Natural killer cell treated with Interleukin-12 subunit alpha and Interleukin-12 subunit beta and Interleukin-15 and Interleukin-18, amount 100 ng/mL, for 72 hours (primary cell): ENCODE data around the gene UCK2. TPM values are rescaled to one million over a fixed set of nuclear protein-coding genes. Genes with fewer than 3 reads are reported as not detected.

Experiments
- ATAC-seq, 2 donors: fragments of 150-1000 bp; cut with Tn5 transposase in 1 of 2; sonication (Bioruptor Pico), chemical (Tn5 transposase) in 1 of 2; 2 replicates each; pipeline ENCODE4 v1.10.0; 2021
- DNase-seq: peaks from one replicate; pipeline ENCODE4 v3.0.0; 2022; ENCODE audit warnings: low spot score
- H3K27ac Mint-ChIP-seq, 2 donors: 1 replicate in 1 of 2; 2 replicates in 1 of 2; pipeline ENCODE4 v1.8.0; 2022; ENCODE audit warnings: mixed read lengths in 2 of 2, mild to moderate bottlenecking in 1 of 2, moderate library complexity in 1 of 2
- H3K27me3 Mint-ChIP-seq, 2 donors: 1 replicate in 1 of 2; 2 replicates in 1 of 2; pipeline ENCODE4 v1.8.0; 2022; ENCODE audit warnings: mixed read lengths in 2 of 2
- H3K36me3 Mint-ChIP-seq: one replicate; pipeline ENCODE4 v1.8.0; 2022; ENCODE audit warnings: mixed read lengths
- H3K4me1 Mint-ChIP-seq, 2 donors: 1 replicate in 1 of 2; 2 replicates in 1 of 2; pipeline ENCODE4 v1.8.0; 2022; ENCODE audit warnings: low read depth in 2 of 2, mixed read lengths in 2 of 2, mild to moderate bottlenecking in 1 of 2
- H3K4me3 Mint-ChIP-seq: one replicate; pipeline ENCODE4 v1.8.0; 2022; ENCODE audit warnings: mixed read lengths
- H3K9me3 Mint-ChIP-seq: 2 replicates; pipeline ENCODE4 v1.8.0; 2022; ENCODE audit warnings: mixed read lengths
- total RNA-seq, 2 donors: library from RNA; stranded (reverse); gene quantifications; one replicate each; pipeline ENCODE4 v1.2.3, GENCODE V29; 2022

UCK2 gene
- total RNA-seq, 2 donors from 2014 or later: 43.4 to 83.3 TPM

DNA sequence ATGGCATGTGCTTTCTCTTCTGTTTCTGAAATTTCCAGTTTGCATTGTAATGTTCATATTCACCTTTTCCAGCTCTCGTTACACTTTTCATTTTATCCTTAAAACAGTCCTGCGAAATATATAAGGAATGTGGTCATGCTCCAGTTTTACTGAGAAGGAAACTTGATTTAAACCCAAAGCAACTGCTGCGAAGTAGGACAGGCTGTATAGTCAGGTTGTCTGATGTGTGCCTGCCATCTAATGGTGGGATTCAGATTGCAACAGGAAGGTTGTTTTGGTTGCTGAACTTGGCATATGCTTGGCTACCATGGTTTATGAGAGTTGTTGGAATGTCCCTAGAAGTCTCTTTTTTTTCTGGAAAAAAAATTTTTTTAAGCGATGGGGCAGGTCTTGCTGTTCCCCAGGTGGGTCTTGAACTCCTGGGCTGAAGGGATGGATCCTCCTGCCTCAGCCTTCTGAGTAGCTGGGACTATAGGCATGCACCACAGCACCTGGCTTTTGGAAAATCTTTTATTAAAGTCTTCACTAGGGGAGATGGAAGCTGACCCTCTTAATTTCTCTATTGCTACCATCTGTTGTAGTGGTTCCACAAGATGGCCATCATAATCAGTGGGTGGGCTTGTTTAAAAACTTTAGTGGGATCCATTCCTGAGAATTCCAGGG lies 86.9 kb downstream of the UCK2 start:
- DNase-seq: peak; percentile 70
- no peak overlapping the region for H3K27ac Mint-ChIP-seq
- no peaks in the 10 kb centered on the region for H3K9me3 Mint-ChIP-seq
- H3K36me3 Mint-ChIP-seq: no peaks in the 10 kb centered on the region
- H3K4me3 Mint-ChIP-seq: no peak overlapping the region
- peak; percentile 72 to 75 for ATAC-seq
- no peaks in the 10 kb centered on the region for H3K27me3 Mint-ChIP-seq
- H3K4me1 Mint-ChIP-seq: peaks cover 3 to 6% of the 10 kb centered on the region in 2 donors

- no peaks in the 10 kb centered on the region for H3K9me3 Mint-ChIP-seq
- H3K27ac Mint-ChIP-seq: no peak overlapping the region
- H3K36me3 Mint-ChIP-seq: no peaks in the 10 kb centered on the region
- H3K4me3 Mint-ChIP-seq: no peak overlapping the region
- H3K27me3 Mint-ChIP-seq: no peaks in the 10 kb centered on the region
- DNase-seq (no peak), ATAC-seq (no peak)
- H3K4me1 Mint-ChIP-seq: peaks cover 3 to 6% of the 10 kb centered on the region in 2 donors
Measured at GRCh38 chr1:165915480-165915879, 88.1 kb downstream of the UCK2 start.

- DNase-seq: no peak
- Mint-ChIP-seq H3K27me3 (no peaks in the 10 kb centered on the region), H3K27ac (no peak overlapping the region), H3K36me3 (no peaks in the 10 kb centered on the region), H3K4me3 (no peak overlapping the region), H3K4me1 (peaks cover 3 to 6% of the 10 kb centered on the region in 2 donors), H3K9me3 (no peaks in the 10 kb centered on the region)
- no peak for ATAC-seq
Measured at GRCh38 chr1:165915932-165916348, 88.5 kb downstream of the UCK2 start.

- Mint-ChIP-seq H3K27ac (no peak overlapping the region), H3K9me3 (no peaks in the 10 kb centered on the region), H3K36me3 (no peaks in the 10 kb centered on the region), H3K27me3 (no peaks in the 10 kb centered on the region), H3K4me3 (no peak overlapping the region), H3K4me1 (peaks cover 3 to 6% of the 10 kb centered on the region in 2 donors)
- no peak for ATAC-seq
- DNase-seq: no peak
Measured at GRCh38 chr1:165917166-165917565, 89.8 kb downstream of the UCK2 start.

DNA sequence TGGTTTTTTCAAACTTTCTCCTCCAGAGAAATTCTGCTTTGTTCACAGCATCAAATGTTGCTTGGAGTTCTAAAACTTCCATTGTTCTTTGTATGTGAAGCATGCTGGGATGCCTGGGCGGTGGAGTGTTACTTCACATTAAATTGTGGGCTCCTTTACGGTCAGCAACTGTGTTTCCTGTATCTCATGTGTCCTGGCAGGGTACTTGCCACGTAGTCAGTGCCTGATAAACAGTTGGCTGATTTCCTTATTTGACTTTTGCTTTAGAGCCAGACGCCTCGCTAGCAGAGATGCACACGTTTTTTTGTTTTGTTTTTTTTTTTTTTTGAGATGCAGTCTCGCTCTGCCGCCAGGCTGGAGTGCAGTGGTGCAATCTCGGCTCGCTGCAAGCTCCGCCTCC lies 96.7 kb downstream of the UCK2 start:
- Mint-ChIP-seq H3K4me3 (no peak overlapping the region), H3K27me3 (peaks cover 9 to 14% of the 10 kb centered on the region in 2 donors), H3K9me3 (no peaks in the 10 kb centered on the region), H3K36me3 (no peaks in the 10 kb centered on the region), H3K27ac (no peak overlapping the region), H3K4me1 (peaks cover 0 to 9% of the 10 kb centered on the region in 2 donors)
- DNase-seq (no peak), ATAC-seq (no peak)

- Mint-ChIP-seq H3K36me3 (no peaks in the 10 kb centered on the region), H3K4me1 (peaks cover 0 to 9% of the 10 kb centered on the region in 2 donors), H3K9me3 (no peaks in the 10 kb centered on the region), H3K27me3 (peaks cover 9 to 17% of the 10 kb centered on the region in 2 donors), H3K4me3 (no peak overlapping the region), H3K27ac (no peak overlapping the region)
- ATAC-seq: no peak
- no peak for DNase-seq
Measured at GRCh38 chr1:165925498-165926079, 98.2 kb downstream of the UCK2 start.

DNA sequence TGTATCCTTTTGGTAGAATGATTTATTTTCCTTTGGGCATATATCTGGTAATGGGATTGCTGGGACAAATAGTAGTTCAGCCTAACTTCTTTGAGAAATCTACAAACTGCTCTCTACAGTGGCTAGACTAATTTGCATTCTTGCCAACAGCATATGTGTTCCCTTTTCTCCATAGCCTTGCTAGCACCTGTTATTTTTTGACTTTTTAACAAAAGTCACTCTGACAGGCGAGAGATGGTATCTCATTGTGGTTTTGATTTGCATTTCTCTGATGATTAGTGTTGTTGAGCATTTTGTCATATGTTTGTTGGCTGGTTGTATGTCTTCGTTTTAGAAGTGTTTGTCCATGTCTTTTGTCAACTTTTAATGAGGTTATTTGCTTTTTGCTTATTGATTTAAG lies 99.8 kb downstream of the UCK2 start:
- H3K27me3 Mint-ChIP-seq: peaks cover 9 to 22% of the 10 kb centered on the region in 2 donors
- ATAC-seq (no peak), DNase-seq (no peak)
- H3K9me3 Mint-ChIP-seq: no peaks in the 10 kb centered on the region
- no peaks in the 10 kb centered on the region for H3K36me3 Mint-ChIP-seq
- H3K4me1 Mint-ChIP-seq: peaks cover 0 to 9% of the 10 kb centered on the region in 2 donors
- H3K4me3 Mint-ChIP-seq: no peak overlapping the region
- H3K27ac Mint-ChIP-seq: no peak overlapping the region

- no peak overlapping the region for H3K27ac Mint-ChIP-seq
- DNase-seq: no peak
- H3K4me1 Mint-ChIP-seq: peaks cover 0 to 9% of the 10 kb centered on the region in 2 donors
- no peaks in the 10 kb centered on the region for H3K9me3 Mint-ChIP-seq
- peak; percentile 56 to 57 for ATAC-seq
- no peak overlapping the region for H3K4me3 Mint-ChIP-seq
- no peaks in the 10 kb centered on the region for H3K36me3 Mint-ChIP-seq
- peaks cover 8 to 20% of the 10 kb centered on the region in 2 donors for H3K27me3 Mint-ChIP-seq
Measured at GRCh38 chr1:165928075-165928731, 100.8 kb downstream of the UCK2 start.

DNA sequence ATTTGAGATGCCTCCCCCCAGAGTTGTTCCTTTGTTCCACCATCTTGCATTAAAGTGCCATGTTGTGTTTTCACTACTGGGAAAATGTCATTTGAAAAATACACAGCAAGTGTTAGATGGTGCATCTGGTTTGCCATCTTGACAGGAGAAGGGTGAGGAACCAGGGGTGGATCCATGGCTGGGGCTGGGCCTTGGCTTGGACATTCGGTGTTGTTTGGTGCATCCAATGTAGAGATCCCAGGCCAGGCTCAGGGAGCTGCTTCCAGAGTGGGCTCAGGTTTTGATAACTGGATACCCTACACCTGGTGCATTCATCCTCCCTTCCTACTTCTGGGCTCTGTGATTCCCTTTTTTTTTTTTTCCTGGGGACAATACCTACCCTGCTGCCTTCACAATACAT lies 103.5 kb downstream of the UCK2 start:
- Mint-ChIP-seq H3K27me3 (peaks cover 0 to 16% of the 10 kb centered on the region in 2 donors), H3K27ac (no peak overlapping the region), H3K4me1 (peaks cover 0 to 6% of the 10 kb centered on the region in 2 donors), H3K4me3 (no peak overlapping the region), H3K36me3 (no peaks in the 10 kb centered on the region), H3K9me3 (no peaks in the 10 kb centered on the region)
- DNase-seq (no peak), ATAC-seq (no peak)

DNA sequence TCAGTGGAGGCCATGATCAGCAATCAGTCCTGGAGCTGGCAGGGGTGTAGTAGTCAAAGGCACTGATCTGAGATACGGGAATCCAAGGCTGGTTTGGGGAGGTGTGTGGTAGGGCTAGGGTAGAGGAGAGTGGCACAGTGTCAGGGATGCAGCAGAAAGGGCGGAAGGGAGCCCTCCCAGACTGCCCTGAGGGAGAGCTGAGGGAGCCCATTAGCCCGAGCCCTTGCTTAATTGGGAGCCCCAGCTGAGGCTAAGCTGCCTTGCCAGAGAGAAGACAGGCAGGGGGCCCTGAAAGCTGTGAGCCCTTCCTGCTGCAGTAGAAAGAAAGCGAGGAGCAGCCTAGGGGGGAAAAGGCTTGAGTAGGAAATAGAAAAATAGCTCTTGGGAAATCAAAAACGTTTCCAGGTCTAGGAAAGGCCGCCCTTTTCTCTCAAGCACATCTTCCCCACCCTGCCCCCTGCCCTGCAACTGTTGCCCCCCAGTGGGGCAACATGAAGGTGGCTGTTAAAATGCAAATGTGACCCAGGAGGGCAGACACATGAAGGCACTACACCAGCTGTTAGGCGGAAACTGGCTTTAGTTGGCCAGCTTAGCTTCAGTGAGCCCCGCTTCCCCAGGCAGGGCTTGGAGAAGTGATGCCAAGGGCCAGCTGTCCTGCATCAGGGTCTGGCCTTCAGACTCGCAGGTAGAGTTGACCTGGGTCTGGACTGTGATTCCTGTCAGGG lies 106.2 kb downstream of the UCK2 start:
- no peaks in the 10 kb centered on the region for H3K36me3 Mint-ChIP-seq
- no peak for DNase-seq
- H3K9me3 Mint-ChIP-seq: no peaks in the 10 kb centered on the region
- no peak overlapping the region for H3K4me3 Mint-ChIP-seq
- H3K4me1 Mint-ChIP-seq: no peaks in the 10 kb centered on the region
- no peak overlapping the region for H3K27ac Mint-ChIP-seq
- H3K27me3 Mint-ChIP-seq: peaks cover 0 to 8% of the 10 kb centered on the region in 2 donors
- ATAC-seq: no peak

DNA sequence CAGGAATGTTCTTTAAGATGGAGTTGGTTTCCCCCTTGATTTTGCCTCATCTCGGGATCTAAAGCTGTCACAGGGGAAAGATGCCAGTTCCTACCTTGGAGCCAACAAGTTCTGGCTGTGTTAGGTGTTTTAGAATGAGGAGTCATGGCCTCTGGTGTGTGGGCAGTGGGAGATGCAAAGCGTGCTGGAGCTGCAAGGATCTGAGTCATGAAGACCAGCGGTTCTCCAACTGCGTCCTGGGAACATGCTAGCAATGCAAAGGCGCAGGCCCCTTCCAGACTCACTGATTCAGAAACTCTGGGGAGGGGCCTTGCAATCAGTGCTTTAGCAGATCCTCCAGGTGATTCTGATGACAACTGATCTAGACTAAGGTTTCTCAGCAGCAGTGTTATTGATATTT lies 109.1 kb downstream of the UCK2 start:
- H3K4me1 Mint-ChIP-seq: no peaks in the 10 kb centered on the region
- no peaks in the 10 kb centered on the region for H3K36me3 Mint-ChIP-seq
- no peak overlapping the region for H3K27ac Mint-ChIP-seq
- H3K9me3 Mint-ChIP-seq: no peaks in the 10 kb centered on the region
- no peak for ATAC-seq
- no peak overlapping the region for H3K4me3 Mint-ChIP-seq
- no peak for DNase-seq
- peaks cover 0 to 3% of the 10 kb centered on the region in 2 donors for H3K27me3 Mint-ChIP-seq

GRCh38 chr1:165937829-165938228 lies 110.4 kb downstream of the UCK2 start:
- DNase-seq (no peak), ATAC-seq (no peak)
- Mint-ChIP-seq H3K27ac (no peak overlapping the region), H3K9me3 (no peaks in the 10 kb centered on the region), H3K36me3 (no peaks in the 10 kb centered on the region), H3K4me1 (no peaks in the 10 kb centered on the region), H3K4me3 (no peak overlapping the region), H3K27me3 (peaks cover 4 to 9% of the 10 kb centered on the region in 2 donors)

DNA sequence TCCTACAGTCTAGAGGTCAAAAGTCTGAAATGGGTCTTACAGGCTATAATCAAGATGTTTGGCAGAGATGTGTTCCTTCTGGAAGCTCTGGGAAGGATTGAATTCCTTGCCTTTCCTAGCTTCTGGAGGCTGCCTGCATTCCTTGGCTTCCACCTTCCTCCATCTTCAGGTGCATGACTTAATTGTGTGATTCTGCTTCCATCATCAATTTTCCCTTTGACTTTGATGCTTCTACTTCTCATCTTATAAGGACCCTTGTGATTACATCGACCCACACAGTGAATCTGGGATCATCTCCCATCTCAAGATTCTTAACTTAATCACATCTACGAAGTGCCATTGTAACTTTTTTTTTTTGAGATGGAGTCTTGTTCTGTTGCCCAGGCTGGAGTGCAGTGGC lies 111.4 kb downstream of the UCK2 start:
- Mint-ChIP-seq H3K4me3 (no peak overlapping the region), H3K27ac (no peak overlapping the region), H3K9me3 (no peaks in the 10 kb centered on the region), H3K36me3 (no peaks in the 10 kb centered on the region), H3K27me3 (peaks cover 10 to 18% of the 10 kb centered on the region in 2 donors), H3K4me1 (no peaks in the 10 kb centered on the region)
- DNase-seq: no peak
- no peak for ATAC-seq

GRCh38 chr1:165941531-165941930 lies 114.1 kb downstream of the UCK2 start:
- Mint-ChIP-seq H3K36me3 (no peaks in the 10 kb centered on the region), H3K27me3 (peaks cover 13 to 24% of the 10 kb centered on the region in 2 donors), H3K4me1 (no peaks in the 10 kb centered on the region), H3K4me3 (no peak overlapping the region), H3K9me3 (no peaks in the 10 kb centered on the region), H3K27ac (no peak overlapping the region)
- DNase-seq (no peak), ATAC-seq (no peak)
